HL-60 (cell line): Measurements from ENCODE around the gene HTATIP2.
"Not testable (repeated sequence)": the region's sequence is repeated elsewhere in the genome, so short reads cannot be mapped to it uniquely, and the experiment has no call there.

Experiments
- DNase-seq, 2 experiments: peaks; one replicate each; pipeline ENCODE4 v3.0.0-alpha.2; 2010 to 2020; ENCODE audit warnings: low read depth in 1 of 2, low spot score in 1 of 2
- H3K27ac ChIP-seq: fragments of 250-450 bp; sonication (Bioruptor Pico); replicated peaks from 2 replicates; pipeline ENCODE4 v1.5.1; 2020; ENCODE audit warnings: mild to moderate bottlenecking, moderate library complexity
- H3K27me3 ChIP-seq: fragments of 250-450 bp; sonication (Bioruptor Pico); 2 replicates; pipeline ENCODE4 v1.5.1; 2021; ENCODE audit warnings: mild to moderate bottlenecking, moderate library complexity; ENCODE audit not compliant: insufficient read depth, poor library complexity, severe bottlenecking
- H3K4me3 ChIP-seq: replicated peaks from 2 replicates; pipeline ENCODE4 v1.5.1; 2011; ENCODE audit warnings: mild to moderate bottlenecking, control low read depth, low read length; ENCODE audit not compliant: insufficient read depth
- GABPA ChIP-seq: IDR thresholded peaks from 2 replicates; pipeline ENCODE4 v1.6.1; 2012; ENCODE audit warnings: low read depth
- POLR2AphosphoS5 ChIP-seq: IDR thresholded peaks from 2 replicates; pipeline ENCODE4 v1.6.1; 2012; ENCODE audit warnings: low read depth
- REST ChIP-seq: IDR thresholded peaks from 2 replicates; pipeline ENCODE4 v1.6.1; 2012; ENCODE audit warnings: low read depth; ENCODE audit not compliant: insufficient replicate concordance
- SPI1 ChIP-seq: IDR thresholded peaks from 2 replicates; pipeline ENCODE4 v1.6.1; 2012; ENCODE audit warnings: low read depth, mild to moderate bottlenecking, borderline replicate concordance
- TF ChIP-seq, protein P1 (sequence below): IDR thresholded peaks from one replicate; pipeline ENCODE4 v1.5.1; 2011; ENCODE audit warnings: low read length, control low read depth, inconsistent platforms; ENCODE audit not compliant: insufficient read depth

The HTATIP2 gene

GRCh38 chr11:20374741-20375300 lies 11.3 kb downstream of the HTATIP2 start:
- DNase-seq = no peak
- no peaks in the 10 kb centered on the region for H3K27me3 ChIP-seq
- TF ChIP-seq, protein P1, sequence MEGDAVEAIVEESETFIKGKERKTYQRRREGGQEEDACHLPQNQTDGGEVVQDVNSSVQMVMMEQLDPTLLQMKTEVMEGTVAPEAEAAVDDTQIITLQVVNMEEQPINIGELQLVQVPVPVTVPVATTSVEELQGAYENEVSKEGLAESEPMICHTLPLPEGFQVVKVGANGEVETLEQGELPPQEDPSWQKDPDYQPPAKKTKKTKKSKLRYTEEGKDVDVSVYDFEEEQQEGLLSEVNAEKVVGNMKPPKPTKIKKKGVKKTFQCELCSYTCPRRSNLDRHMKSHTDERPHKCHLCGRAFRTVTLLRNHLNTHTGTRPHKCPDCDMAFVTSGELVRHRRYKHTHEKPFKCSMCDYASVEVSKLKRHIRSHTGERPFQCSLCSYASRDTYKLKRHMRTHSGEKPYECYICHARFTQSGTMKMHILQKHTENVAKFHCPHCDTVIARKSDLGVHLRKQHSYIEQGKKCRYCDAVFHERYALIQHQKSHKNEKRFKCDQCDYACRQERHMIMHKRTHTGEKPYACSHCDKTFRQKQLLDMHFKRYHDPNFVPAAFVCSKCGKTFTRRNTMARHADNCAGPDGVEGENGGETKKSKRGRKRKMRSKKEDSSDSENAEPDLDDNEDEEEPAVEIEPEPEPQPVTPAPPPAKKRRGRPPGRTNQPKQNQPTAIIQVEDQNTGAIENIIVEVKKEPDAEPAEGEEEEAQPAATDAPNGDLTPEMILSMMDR = no peak
- TF ChIP-seq POLR2AphosphoS5 (no peak), GABPA (no peak), SPI1 (no peak)
- H3K27ac ChIP-seq = no peak overlapping the region
- no peak overlapping the region for H3K4me3 ChIP-seq

DNA sequence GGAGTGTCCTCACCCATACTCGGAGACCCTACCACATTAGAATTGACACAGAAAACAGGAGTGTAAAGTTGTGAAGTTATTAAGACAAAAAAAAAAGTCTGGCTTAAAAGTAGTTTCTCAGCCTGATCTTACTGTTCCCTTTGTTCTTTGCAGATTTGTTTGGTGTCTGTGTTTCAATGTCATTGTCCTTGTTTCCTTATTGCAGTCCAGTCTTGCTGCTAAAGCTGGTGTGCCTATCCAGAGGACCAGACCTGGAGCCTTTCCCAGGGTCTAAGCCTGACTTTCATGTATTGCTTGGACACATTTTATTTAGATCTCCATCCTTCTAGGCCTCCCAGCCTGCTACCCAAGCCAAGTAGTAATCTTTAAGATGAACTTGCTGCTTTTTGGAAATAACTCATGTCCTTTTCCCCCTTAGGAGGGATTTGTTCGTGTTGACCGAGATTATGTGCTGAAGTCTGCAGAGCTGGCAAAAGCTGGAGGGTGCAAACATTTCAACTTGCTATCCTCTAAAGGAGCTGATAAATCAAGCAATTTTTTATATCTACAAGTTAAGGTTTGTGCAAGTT lies 12.7 kb downstream of the HTATIP2 start:
- Histone ChIP-seq H3K27me3 (no peaks in the 10 kb centered on the region), H3K27ac (no peak overlapping the region), H3K4me3 (no peak overlapping the region)
- TF ChIP-seq POLR2AphosphoS5 = no peak
- no peak for TF ChIP-seq SPI1
- TF ChIP-seq, protein P1 = no peak
- no peak for TF ChIP-seq GABPA
- TF ChIP-seq REST = no peak
- no peak for DNase-seq

DNA sequence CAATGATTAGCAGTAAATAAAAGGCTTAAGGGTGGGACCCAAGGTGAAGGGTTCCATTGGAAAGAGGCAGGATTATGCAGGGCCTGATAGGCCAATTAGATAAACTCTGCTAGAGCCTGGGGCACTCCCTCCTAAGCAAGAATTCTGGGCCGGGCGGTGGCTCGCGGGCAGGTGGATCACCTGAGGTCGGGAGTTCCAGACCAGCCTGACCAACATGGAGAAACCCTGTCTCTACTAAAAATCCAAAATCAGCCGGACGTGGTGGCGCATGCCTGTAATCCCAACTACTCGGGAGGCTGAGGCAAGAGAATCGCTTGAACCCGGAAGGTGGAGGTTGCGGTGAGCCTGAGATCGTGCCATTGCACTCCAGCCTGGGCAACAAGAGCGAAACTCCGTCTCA lies 22.5 kb downstream of the HTATIP2 start:
- not testable (repeated sequence) for DNase-seq, H3K27me3 ChIP-seq, H3K4me3 ChIP-seq, H3K27ac ChIP-seq

DNA sequence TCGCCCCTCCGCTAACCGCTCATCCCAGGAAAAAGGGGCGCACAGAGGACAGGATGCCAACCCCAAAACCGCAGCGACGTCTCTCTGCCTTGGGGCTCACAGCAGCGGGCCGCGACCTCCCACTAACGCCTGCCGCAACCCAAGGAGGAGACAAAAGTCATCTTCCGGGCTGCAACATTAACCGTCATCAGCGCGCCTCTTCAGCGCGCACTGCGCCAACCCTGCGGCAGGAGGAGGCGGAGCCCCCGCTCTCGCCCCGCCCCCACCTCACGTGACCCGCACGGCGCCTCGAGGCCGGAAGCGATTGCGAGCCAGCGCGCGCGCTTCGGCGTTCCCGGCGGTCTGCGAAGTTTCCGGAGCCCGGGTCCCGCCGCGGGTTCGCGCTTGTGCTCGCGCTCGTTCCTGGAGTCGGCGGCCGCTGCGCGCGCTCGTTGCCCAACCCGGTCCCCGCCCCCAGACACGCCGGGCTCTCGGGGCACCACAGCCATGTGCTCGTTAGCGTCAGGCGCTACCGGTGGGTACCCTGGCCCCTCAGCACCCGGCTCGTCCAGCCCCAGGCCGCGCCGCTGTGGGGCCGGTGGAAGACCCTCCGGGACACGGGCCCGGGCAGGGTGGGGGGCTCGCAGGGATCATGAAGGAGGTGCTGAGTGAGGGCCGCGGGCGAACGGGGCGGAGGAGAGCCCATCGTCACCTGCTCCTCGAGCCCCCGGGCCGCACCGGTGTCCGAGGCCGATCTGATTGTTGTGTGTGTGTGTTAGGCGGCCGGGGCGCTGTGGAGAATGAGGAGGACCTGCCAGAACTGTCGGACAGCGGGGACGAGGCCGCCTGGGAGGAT lies 24.0 kb downstream of the HTATIP2 start, which contains the start of gene PRMT3:
TSS of gene PRMT3 (plus strand) at position 456 of the 835 bp plus-strand sequence. CDS start at position 487, 31 bp downstream.
- TF ChIP-seq, protein P1 = no peak
- TF ChIP-seq GABPA (peak; percentile 18; the same call in 1 of the 2 replicates), REST (peak; percentile 27), SPI1 (no peak), POLR2AphosphoS5 (peak; percentile 84)
- DNase-seq = peak; percentile 88 to 94
- Histone ChIP-seq H3K27me3 (no peaks in the 10 kb centered on the region), H3K27ac (peak within 1 kb of the TSS; percentile 94), H3K4me3 (peak within 1 kb of the TSS; percentile 84)
